Dermis blood vessel endothelial cell (primary cell): Measurements from ENCODE around the gene IL1B. TPM values are rescaled to one million over a fixed set of nuclear protein-coding genes. Genes with fewer than 3 reads are reported as not detected.

Experiments used
- DNase-seq: peaks from one replicate; pipeline ENCODE4 v3.0.0; 2010
- total RNA-seq: library from RNA; depleted of rRNA; stranded (reverse); fragments of >200 nt; gene quantifications from 2 replicates; pipeline ENCODE4 v1.2.3, GENCODE V29; 2014

The IL1B gene
- total RNA-seq, 1 donor from 2014 or later = 0.17 TPM

DNA sequence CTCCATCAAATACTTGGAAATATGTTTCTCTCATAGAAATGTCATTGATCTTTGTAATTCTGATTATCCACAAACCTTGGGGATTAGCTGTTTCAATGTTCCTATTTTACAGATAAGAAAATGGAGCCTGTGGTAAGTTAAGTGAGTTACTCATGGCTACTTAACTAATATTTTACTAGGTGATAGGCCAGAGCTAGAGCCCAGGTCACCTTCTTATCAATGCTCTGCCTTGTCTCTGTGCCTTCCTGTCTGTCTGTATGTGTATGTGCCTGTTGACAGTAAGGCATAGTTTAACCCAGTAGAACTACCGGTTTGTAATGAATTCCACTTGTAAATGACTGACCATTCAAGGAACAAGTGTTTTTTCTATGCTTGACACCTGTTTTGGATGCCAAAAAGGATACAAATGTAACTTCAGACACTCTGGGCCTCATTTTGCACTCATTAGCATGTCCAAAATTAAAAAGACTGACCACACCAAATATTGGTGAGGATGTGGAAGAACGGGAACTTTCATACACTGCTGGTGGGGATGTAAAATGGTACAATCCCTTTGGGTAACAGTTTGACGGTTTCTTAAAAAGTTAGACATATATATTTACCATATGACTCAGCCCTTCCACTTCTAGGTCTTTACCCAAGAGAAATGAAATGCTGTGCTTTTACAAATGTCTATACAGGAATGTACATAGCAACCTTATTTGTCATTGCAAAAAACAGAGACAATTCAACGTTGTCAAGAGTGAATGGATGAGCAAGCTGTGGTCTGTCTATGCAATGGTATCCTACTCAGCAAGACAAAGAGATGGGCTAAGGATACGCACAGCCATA, 32.7 kb downstream of the IL1B start:
- DNase-seq = no peak

DNA sequence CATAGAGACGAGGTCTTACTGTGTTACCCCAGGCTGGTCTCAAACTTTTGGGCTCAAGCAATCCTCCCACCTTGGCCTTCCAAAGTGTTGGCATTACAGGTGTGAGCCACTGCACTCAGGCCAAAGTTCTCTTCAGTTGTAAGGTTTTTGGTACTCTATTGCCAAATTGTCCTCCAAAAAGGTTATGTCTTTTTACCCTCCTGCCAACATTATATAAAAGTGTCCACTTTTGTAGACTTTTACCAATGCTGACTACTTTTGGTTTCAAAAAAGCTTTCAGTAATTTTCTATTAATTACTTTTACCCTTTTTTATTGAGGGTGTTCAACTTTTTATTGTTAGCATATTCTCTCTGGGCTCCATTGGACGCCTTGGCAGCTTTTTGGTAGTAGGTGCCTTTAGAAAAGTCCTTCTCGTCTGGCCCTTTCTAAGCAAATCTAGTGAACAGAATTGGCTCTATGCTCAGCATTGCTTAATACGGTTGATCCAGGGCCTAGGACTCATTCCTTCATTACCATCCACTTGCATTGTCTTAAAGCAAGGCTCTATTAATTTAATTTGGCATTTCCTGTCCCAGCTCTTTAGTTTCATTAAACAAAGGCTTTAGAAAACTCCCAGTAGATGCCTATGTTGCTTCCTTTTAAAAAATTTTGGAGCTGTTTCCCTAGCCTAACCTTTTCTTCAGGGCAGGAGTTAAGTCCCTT, 35.5 kb downstream of the IL1B start:
- no peak for DNase-seq

GRCh38 chr2:112798979-112799975, 37.3 kb downstream of the IL1B start:
- no peak for DNase-seq

DNA sequence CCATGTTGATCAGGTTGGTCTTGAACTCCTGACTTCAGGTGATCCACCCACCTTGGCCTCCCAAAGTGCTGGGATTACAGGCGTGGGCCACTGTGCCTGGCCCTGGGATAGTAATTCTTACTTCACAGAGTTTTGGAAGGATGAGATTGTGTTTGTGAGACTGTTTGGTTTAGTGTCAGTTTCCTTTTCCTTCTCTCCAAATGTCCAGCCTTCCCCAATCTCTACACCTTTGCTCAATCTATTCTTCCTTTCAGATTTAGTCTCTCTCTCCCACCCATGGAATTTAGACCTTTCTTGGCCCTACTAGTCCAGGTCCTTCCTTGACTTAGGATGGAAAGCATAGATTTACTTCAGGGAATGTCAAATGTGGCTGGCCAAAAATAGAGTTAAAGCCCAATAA, 40.1 kb downstream of the IL1B start:
- DNase-seq = no peak

DNA sequence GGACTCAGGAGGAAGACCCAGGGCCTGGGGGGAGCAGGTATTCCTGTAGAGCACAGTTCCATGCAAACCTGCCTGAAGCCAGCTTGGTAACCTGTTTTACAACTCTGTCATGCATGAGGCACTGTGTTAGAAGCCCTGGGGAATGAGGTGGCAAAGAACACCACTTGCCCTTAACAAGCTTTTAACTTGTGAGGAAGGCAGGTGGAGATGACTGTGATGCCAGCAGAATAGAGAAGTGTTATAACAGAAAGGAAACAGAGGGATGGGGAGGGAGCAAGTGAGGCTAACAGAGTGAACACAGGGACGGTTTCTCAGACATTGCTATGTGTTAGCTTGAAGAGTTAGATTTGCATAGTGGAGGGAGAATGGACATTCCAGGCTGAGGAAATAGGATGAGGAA, 40.8 kb downstream of the IL1B start:
- DNase-seq = no peak

DNA sequence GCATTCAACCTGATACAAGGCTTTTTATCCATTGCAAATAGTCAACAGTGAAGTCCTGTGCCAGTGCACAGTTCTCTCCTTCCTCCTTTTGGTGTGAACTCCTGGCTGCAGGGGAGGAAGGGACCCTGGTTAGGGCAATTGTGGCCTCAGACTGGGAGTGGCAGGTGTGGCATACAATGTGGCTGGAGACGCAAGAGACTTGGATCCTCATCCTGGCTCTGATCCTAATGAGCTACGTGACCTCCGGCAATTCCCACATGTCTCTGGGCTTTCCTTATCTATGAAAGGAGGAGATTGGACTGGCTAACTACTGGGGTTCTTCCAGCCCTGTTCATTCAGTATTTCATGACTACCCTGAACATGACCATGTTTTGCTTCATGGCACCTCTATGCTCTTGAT, 41.7 kb downstream of the IL1B start:
- no peak for DNase-seq

DNA sequence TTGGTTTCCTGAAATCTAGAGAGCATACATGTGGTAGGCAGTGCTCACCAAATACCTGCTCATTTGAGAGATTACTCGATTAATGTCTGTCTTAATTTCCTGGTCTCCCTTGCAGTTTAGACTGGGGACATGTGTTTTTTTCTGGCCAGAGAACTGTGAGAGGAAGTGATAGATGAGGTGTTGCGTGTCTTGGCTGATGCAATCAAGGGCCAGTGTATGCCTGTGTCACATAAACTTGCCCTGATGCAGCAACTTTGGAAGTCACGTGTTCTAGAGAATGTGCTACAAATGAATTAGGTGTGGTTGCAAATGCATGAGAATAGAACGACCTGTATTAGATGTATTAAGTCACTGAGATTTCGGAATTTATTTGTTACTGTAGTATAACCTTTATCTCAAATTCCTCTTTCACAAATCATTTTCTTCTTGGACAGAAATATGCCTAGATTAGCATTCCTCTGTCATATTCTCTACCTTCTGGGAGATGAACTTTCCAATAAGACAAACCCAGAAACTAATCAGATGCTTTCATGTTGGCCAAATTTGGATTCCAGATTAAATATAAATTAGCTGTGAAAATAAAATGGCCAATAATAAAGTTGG, 42.3 kb downstream of the IL1B start:
- DNase-seq = peak; percentile 77

GRCh38 chr2:112793449-112793978, 43.1 kb downstream of the IL1B start:
- DNase-seq = no peak

DNA sequence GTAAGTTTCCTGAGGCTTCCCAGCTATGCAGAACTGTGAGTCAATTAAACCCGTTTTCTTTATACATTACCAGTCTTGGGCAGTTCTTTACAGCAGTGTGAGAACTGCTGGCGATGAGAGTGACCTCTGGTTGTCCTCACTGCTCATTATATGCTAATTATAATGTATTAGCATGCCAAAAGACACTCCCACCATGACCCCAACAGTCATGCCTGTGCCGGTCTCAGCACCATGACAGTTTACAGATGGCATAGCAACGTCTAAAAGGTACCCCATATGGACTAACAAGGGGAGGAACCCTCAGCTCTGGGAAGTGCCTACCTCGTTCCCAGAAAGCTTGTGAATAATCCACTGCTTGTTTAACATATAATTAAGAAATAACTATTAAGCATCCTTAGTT, 44.2 kb downstream of the IL1B start:
- DNase-seq = no peak

DNA sequence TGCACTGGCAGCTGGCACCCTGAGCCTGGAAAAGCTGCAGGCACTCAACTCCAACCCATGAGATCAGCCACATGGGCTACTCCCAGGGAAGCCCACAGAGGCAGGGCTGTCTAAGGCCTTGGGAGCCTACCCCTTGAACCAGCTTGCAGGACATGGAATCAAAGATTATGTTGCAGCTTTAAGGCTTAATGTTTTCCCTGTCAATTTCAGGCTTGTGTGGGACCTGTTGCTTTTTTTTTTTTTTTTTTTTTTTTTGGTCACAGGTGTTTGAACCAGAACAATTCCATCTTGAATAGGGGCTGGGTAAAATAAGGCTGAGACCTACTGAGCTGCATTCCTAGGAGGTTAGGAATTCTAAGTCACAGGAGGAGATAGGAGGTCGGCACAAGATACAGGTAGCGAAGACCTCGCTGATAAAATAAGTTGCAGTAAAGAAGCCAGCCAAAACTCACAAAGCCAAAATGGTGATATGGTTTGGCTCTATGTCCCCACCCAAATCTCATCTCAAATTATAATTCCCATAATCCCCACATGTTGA, 44.8 kb downstream of the IL1B start:
- DNase-seq = no peak

DNA sequence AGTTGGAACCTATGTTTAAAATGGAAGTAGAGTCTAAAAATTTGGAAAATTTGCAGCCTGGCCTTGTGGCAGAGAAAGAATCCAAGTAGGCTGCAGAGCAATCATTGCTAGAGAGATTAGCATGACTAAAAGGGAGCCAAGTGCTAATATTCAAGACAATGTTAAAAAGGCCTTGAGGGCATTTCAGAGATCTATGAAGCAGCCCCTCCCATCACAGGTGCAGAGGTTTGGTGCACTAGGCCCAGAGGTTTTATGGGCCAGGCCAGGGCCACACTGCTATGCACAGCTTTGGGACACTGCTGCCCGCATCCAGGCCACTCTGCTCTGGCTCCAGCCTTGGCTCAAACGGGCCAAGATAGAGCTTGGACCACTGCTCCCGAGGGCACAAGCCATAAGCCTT, 45.6 kb downstream of the IL1B start:
- DNase-seq = no peak

GRCh38 chr2:112790305-112790704, 46.3 kb downstream of the IL1B start:
- no peak for DNase-seq

- no peak for DNase-seq
Measured at GRCh38 chr2:112789186-112789585, 47.4 kb downstream of the IL1B start.

DNA sequence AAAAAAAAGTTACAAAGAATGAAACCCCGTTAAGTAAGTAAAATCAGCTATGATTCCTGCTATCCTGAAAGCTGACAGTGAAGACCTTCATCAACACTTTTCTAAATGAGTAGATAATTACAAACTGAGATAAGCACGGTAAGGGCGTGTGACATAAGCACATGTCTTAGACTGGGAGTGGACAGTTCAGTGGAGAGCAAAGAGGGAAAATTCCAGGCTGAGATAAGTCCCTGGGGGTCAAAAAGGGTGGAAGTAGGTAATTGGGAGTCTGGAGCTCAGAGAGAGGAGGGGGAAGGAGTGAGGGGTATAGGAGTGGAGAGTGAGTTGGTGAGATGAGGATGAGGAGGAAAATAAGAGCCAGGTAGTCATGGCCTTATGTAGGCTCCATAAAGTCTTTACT, 47.9 kb downstream of the IL1B start:
- no peak for DNase-seq

DNA sequence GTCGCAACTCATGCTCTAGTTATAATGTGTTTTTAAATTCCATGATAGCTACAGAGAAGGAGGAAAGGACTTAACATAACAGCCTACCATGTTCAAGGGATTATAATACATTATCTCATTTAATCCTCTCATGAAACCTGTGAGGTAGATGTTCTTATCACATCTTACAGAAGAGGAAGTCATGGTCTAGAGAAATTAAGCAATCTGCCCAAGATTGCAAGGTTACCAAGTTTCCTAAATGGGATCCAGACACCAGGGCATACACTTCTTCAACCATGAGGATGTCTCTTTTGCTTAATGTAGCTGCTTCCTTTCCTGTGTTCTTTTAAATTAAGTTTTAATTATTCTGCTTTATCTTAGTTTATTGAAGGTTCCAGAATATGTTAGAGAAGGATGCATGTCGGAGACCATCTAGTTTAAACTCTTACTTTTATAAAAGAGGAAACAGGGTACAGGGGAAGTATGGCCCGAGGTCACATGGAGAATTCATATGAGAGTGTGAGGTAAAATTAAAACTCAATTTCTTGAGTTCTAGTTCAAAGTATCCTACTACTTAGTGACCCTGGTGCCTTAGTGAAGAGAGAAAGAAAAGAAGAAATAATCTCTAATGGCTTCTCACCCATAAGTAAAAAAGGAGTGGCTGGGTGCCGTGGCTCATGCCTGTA, 48.7 kb downstream of the IL1B start:
- DNase-seq = no peak

DNA sequence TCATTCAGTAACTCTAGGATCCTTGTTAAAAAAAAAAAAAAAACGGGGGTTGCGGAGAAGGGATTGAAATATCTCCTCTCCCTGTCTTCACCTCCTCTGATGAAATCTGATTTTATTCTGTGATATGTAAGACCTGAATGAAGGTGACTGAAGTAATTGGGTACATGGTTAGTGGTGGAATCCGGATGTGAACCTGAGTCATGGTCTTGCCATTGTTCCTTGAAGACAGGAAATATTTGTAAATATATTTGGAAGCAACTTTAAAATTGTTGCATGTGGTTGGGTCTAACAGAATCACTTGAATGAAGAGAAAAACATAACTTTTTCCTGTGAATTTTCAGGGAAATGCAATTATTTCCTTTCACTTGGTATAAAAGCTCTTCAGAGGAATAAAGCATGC, 49.3 kb downstream of the IL1B start:
- peak; percentile 88 for DNase-seq

DNA sequence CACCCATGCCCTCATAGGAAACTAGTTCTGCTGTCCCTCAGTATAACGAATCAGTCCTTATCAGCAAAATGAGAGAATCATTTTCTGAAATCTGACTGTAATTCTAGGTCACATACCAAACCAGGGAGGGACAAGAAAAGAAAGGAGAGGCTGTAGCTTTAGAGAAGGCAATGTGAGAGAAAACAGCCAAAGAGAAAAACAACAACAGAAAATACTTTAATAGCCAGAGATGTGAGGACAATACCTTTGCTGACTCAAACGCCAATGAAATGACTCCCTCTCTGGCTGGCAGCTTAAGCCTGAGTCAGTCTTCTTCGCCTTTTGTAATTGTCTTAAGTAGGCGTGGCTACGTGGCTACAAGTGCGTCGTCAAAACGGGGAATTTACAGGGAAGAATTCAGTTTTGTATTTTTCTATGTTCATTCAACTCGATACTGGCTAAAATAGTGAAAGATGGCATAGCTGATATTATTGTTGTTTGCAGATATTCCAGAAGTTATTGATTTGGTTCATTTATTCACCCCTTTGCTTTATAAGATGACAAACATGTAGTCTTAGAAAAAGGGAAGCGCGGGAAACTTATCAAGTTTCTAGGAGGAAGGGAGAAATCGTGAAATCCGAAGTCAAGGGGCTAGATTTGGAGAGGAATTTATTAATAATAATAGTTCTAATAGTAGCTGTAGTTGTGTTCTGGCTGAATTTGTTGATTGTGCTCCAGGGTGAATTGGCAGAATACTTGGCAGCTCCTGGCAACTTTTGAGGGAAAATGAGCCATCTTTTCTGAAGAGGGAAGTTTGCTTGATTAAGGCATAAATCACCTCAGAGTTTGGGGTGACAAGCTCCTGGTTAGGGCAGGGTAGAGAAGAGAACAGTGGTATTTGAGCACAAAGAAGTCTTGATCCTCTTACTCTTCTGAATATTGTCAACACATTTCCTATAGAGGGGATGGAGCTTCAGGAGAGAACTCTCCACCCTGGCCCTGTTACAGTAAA, 52.1 kb downstream of the IL1B start, which contains the start of gene IL1A:
Gene IL1A (minus strand): TSS at position 295 of the 991 bp plus-strand sequence. CDS start 723 bp downstream, outside the sequence.
- peak; percentile 91 for DNase-seq

GRCh38 chr2:112783187-112783714, 53.3 kb downstream of the IL1B start:
- peak; percentile 84 for DNase-seq

- no peak for DNase-seq
Measured at GRCh38 chr2:112782234-112782799, 54.3 kb downstream of the IL1B start.
